Bladder microvascular endothelial cell (primary cell): ENCODE data around the gene SPATA20. TPM values are rescaled to one million over a fixed set of nuclear protein-coding genes. Genes with fewer than 3 reads are reported as not detected.

Experiments used
- total RNA-seq: library from RNA; depleted of rRNA; stranded (reverse); fragments of >200 nt; gene quantifications from 2 replicates; pipeline ENCODE4 v1.2.3, GENCODE V29; 2014

The SPATA20 gene
- 36.3 and 40.3 TPM in 2 replicates for total RNA-seq

GRCh38 chr17:50547035-50547735, at the start of gene SPATA20:
Gene SPATA20 (plus strand): TSS chr17:50547174. CDS start chr17:50547209, 35 bp downstream.

DNA sequence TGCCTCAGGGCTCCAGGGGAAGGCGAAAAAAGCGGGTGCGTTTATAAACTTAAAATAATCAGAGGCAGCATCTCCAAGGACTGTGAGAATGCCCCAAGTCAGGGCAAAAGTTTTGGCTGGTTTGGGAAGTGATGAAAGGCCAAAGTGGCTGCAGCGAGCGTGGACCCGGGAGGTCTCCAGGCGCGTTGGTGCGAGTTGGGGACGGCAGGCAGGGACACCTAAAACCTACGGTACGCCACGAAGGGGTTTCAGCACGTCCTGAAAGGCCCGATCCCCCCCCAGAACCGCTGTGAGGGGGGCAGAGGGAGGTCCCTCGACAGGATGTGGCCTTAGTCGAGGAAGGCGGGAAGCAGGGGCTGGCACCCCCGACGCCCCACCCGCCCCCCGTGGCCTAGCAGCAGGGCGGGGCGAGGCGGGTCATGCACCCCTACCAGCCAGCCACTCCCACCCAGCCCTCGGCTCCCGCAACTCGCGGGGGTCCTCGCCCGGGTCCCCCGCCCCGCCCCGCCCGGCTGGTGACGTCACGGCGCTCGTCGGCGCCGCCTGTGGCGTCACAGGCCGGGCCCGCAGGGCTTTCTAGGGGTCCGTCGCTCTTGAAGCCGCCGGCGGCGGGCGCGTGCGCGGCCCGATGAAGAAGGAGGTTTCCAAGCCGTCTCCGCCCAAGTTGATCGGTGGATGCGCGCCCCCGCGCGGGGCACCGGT, 39.0 kb upstream of the SPATA20 start, which contains the start of gene MYCBPAP:
Gene MYCBPAP (plus strand): TSS at position 569 of the 702 bp plus-strand sequence. CDS start 236 bp downstream, outside the sequence.

GRCh38 chr17:50532452-50533024, 14.4 kb upstream of the SPATA20 start, which contains the start of gene EPN3:
Gene EPN3 (plus strand): TSS chr17:50532735. CDS start chr17:50536557, 3,822 bp downstream.

DNA sequence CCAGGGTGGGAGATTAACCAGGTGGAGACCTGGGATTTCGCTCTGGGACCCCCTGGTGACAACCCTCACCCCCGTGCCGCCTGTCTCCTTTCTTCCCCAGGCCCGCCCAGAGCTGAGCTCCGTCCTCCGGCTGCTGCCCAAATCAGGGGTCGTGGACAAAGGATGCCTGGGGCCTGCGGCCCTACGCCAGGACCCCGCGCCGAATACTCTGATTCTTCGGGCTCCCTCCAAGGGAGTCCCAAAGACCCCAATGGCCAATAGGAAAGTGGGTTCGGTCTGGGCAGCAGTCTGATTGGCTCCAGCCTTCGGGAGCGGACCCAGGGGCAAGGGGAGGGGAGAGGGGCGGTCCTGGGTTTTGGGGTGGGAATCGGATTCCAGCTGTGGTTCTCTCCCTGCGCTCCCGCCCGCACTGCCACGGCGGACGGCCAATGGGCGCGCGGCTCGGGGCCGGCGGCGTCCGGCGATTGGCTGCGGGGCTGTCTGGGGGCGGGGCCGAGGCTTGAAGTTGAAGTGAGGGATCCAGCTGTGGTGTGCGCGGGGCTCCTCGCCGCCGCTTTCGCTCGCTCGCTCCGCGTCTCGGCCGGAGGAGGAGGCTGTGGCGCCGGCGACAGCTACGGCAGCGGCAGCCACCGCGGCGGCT, 13.3 kb downstream of the SPATA20 start, which contains the start of gene CACNA1G:
Gene CACNA1G (plus strand): TSS at position 531 of the 640 bp plus-strand sequence. CDS start 745 bp downstream, outside the sequence.

Other genes starting within 250 kb of the SPATA20 start
- 18.5 and 26.9 TPM in 2 replicates for gene XYLT2, start 201.0 kb upstream of the SPATA20 start, total RNA-seq
- 46.3 and 48.2 TPM in 2 replicates for gene MRPL27, start 174.0 kb upstream of the SPATA20 start, total RNA-seq
- 2.9 and 3.9 TPM in 2 replicates for gene EME1, start 173.9 kb upstream of the SPATA20 start, total RNA-seq
- gene LRRC59, start 149.7 kb upstream of the SPATA20 start, total RNA-seq = 107 and 162 TPM in 2 replicates
- 11.7 and 15.7 TPM in 2 replicates for gene ACSF2, start 121.0 kb upstream of the SPATA20 start, total RNA-seq
- not detected in 2 replicates for gene CHAD, start 78.3 kb upstream of the SPATA20 start, total RNA-seq
- 8.9 and 24.0 TPM in 2 replicates for gene RSAD1, start 68.3 kb upstream of the SPATA20 start, total RNA-seq
- 0.16 and 0.69 TPM in 2 replicates for gene MYCBPAP, start 38.7 kb upstream of the SPATA20 start, total RNA-seq
- under 0.01 and 0.06 TPM in 2 replicates for gene EPN3, start 14.4 kb upstream of the SPATA20 start, total RNA-seq
- not detected in 2 replicates for gene CACNA1G, start 13.5 kb downstream of the SPATA20 start, total RNA-seq
- gene ABCC3, start 87.7 kb downstream of the SPATA20 start, total RNA-seq = 0.65 and 2.2 TPM in 2 replicates
- 29.0 and 37.4 TPM in 2 replicates for gene ANKRD40, start 160.7 kb downstream of the SPATA20 start, total RNA-seq
- gene LUC7L3, start 172.4 kb downstream of the SPATA20 start, total RNA-seq = 14.1 and 29.0 TPM in 2 replicates
- gene ANKRD40CL, start 220.3 kb downstream of the SPATA20 start, total RNA-seq = not detected in 2 replicates